ENCODE data around the gene EXOC2.

EXOC2 gene

DNA sequence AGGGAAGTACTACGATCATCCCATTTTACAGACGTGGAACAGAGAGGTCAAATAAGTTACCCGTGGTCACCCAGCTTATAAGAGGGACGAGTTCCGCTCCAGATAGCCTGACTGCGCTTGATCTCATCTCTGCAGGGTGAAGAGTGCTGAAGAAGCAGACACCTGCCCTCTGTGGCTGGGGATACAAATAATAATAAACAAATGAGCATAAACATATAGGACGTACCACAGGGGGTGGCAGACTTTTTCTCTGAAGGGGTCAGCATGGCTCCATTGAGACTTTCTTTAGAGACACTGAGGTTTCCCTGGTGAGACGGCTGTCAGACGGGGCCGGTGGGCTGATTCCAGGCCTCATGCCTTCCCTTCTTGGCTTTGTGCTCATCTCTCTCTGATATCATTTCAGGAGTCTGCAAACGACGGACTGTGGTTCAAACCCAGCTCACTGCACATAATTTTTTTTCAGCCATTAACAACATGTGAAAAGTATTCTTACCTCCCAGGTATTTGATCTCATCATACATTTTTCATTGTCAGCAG is 254.2 kb downstream of the EXOC2 start:
- Histone ChIP-seq H3K36me3 (ENCODE audit: insufficient read depth, low read length) (no peaks in the 10 kb centered on the region), H3K79me2 (ENCODE audit: insufficient read depth, low read length) (no peaks in the 10 kb centered on the region), H3F3A (ENCODE audit: insufficient read depth, low read length) (no peaks in the 10 kb centered on the region), H3K4me1 (ENCODE audit: insufficient read depth, low read length, severe bottlenecking) (no peaks in the 10 kb centered on the region), H3K4me2 (ENCODE audit: low read length) (no peak overlapping the region), H3K9me3 (ENCODE audit: low read length) (no peaks in the 10 kb centered on the region), H3K27ac (ENCODE audit: low read depth, low read length, poor library complexity, severe bottlenecking) (no peak overlapping the region), H3K9ac (ENCODE audit: low read length) (no peak overlapping the region), H3K9me2 (ENCODE audit: low read depth, low read length) (no peaks in the 10 kb centered on the region), H2AFZ (ENCODE audit: low read length) (no peak overlapping the region), H4K20me1 (ENCODE audit: insufficient read depth, low read length) (no peaks in the 10 kb centered on the region), H3K4me3 (ENCODE audit: low read depth, low read length, poor library complexity, severe bottlenecking) (no peak overlapping the region), H3K27me3 (ENCODE audit: insufficient read depth, low read length) (peaks cover 4% of the 10 kb centered on the region; the same call in 1 of the 2 replicates)
- no peak for TF ChIP-seq EZH2 (IDR thresholded peaks at IDR 0.05; ENCODE audit: borderline replicate concordance, low read length)
- TF ChIP-seq CTCF (IDR thresholded peaks at IDR 0.05; ENCODE audit: low read length): no peak

- no peaks in the 10 kb centered on the region for H3K36me3 ChIP-seq (ENCODE audit: insufficient read depth, low read length)
- peaks cover 9% of the 10 kb centered on the region; the same call in 1 of the 2 replicates for H3K27me3 ChIP-seq (ENCODE audit: insufficient read depth, low read length)
- TF ChIP-seq CTCF (IDR thresholded peaks at IDR 0.05; ENCODE audit: low read length) (no peak), EZH2 (IDR thresholded peaks at IDR 0.05; ENCODE audit: borderline replicate concordance, low read length) (no peak)
- no peak overlapping the region for H3K27ac ChIP-seq (ENCODE audit: low read depth, low read length, poor library complexity, severe bottlenecking)
- H3K4me3 ChIP-seq (ENCODE audit: low read depth, low read length, poor library complexity, severe bottlenecking): no peak overlapping the region
- H3K9ac ChIP-seq (ENCODE audit: low read length): no peak overlapping the region
- no peaks in the 10 kb centered on the region for H3K79me2 ChIP-seq (ENCODE audit: insufficient read depth, low read length)
- no peak overlapping the region for H3K4me2 ChIP-seq (ENCODE audit: low read length)
- H2AFZ ChIP-seq (ENCODE audit: low read length): no peak overlapping the region
- no peaks in the 10 kb centered on the region for H3F3A ChIP-seq (ENCODE audit: insufficient read depth, low read length)
- H3K4me1 ChIP-seq (ENCODE audit: insufficient read depth, low read length, severe bottlenecking): no peaks in the 10 kb centered on the region
- H3K9me2 ChIP-seq (ENCODE audit: low read depth, low read length): no peaks in the 10 kb centered on the region
- no peaks in the 10 kb centered on the region for H4K20me1 ChIP-seq (ENCODE audit: insufficient read depth, low read length)
- H3K9me3 ChIP-seq (ENCODE audit: low read length): no peaks in the 10 kb centered on the region
These were observed 255.9 kb downstream of the EXOC2 start for GRCh38 chr6:437037-437392.

DNA sequence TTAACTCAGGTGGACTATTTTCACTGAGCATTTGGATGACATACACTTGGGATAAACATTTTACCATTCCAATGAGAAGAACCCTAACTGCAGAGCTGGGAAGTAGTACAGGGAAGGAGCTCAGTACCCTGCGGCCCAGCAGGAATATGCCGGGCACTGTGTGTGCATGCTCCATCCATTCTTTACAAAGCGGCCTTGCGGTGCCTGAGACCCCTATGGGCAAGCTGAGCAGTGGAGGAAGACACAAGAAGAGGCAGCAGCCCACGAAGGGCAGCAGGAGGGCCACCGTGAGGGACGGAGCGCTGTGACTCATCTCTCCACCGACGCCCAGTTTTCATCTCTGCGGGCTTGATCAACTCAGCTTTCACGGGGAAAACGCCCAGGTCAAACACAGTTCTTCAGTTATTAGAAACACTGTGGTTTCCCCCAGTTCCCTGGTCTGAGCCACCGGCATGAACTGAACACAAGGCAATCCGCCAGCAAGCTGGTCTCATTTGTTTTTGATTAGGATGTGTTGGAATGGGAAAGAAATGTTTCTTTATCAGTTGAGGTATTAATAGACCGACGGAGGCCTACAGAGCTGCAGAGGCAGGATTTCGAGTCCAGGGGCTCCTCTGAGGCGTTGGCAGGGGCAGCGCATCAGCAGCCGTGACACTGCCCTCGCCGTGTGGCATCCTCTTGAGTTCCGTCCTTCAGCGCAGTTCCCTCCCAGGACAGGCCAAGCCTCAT is 256.5 kb downstream of the EXOC2 start:
- no peaks in the 10 kb centered on the region for H3F3A ChIP-seq (ENCODE audit: insufficient read depth, low read length)
- H3K4me1 ChIP-seq (ENCODE audit: insufficient read depth, low read length, severe bottlenecking): no peaks in the 10 kb centered on the region
- no peaks in the 10 kb centered on the region for H3K9me3 ChIP-seq (ENCODE audit: low read length)
- no peaks in the 10 kb centered on the region for H4K20me1 ChIP-seq (ENCODE audit: insufficient read depth, low read length)
- H3K27me3 ChIP-seq (ENCODE audit: insufficient read depth, low read length): peaks cover 12% of the 10 kb centered on the region; the same call in 1 of the 2 replicates
- no peak overlapping the region for H2AFZ ChIP-seq (ENCODE audit: low read length)
- no peak overlapping the region for H3K4me3 ChIP-seq (ENCODE audit: low read depth, low read length, poor library complexity, severe bottlenecking)
- H3K9me2 ChIP-seq (ENCODE audit: low read depth, low read length): no peaks in the 10 kb centered on the region
- H3K27ac ChIP-seq (ENCODE audit: low read depth, low read length, poor library complexity, severe bottlenecking): no peak overlapping the region
- H3K36me3 ChIP-seq (ENCODE audit: insufficient read depth, low read length): no peaks in the 10 kb centered on the region
- H3K4me2 ChIP-seq (ENCODE audit: low read length): no peak overlapping the region
- TF ChIP-seq CTCF (IDR thresholded peaks at IDR 0.05; ENCODE audit: low read length) (no peak), EZH2 (IDR thresholded peaks at IDR 0.05; ENCODE audit: borderline replicate concordance, low read length) (no peak)
- no peak overlapping the region for H3K9ac ChIP-seq (ENCODE audit: low read length)
- H3K79me2 ChIP-seq (ENCODE audit: insufficient read depth, low read length): no peaks in the 10 kb centered on the region

Measured in OCI-LY1 (cell line).